ENCODE results near the gene MRPS10.

The MRPS10 gene

GRCh38 chr6:42260396-42260888 is 42.8 kb upstream of the MRPS10 start:
- TF ChIP-seq, protein P1, sequence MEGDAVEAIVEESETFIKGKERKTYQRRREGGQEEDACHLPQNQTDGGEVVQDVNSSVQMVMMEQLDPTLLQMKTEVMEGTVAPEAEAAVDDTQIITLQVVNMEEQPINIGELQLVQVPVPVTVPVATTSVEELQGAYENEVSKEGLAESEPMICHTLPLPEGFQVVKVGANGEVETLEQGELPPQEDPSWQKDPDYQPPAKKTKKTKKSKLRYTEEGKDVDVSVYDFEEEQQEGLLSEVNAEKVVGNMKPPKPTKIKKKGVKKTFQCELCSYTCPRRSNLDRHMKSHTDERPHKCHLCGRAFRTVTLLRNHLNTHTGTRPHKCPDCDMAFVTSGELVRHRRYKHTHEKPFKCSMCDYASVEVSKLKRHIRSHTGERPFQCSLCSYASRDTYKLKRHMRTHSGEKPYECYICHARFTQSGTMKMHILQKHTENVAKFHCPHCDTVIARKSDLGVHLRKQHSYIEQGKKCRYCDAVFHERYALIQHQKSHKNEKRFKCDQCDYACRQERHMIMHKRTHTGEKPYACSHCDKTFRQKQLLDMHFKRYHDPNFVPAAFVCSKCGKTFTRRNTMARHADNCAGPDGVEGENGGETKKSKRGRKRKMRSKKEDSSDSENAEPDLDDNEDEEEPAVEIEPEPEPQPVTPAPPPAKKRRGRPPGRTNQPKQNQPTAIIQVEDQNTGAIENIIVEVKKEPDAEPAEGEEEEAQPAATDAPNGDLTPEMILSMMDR (IDR thresholded peaks at IDR 0.05; ENCODE audit: low read depth, low read length), result no peak
- no peak for DNase-seq (ENCODE audit: extremely low read depth, low read depth)

DNA sequence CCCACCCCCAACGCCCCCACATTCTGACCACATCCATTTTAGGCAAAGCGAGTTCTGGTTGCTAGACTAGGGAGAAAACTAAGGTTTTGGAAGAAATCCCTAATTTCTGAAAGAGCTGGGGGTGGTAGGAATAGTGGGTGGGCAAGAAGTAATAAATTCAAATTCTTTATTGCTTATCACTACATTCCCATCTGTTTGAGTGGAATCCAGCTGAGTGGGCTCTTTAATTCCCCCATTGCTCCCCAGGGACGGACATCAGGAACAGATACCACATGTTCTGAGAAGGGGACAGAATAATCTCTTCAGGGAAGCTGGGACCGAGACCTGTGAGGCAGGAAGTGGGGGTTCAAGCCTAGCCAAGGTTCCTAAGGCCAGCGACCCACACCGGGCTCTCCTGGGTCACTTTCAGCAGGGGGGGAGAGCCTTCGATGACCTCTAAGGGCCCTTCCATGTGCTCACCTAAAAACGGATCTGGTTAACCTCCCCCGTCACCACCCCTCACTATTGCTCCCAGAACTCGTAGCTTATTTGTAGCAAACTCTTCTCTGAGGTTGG is 42.3 kb upstream of the MRPS10 start:
- DNase-seq (ENCODE audit: extremely low read depth, low read depth), result no peak
- TF ChIP-seq, protein P1 (IDR thresholded peaks at IDR 0.05; ENCODE audit: low read depth, low read length), result no peak

- TF ChIP-seq, protein P1 (IDR thresholded peaks at IDR 0.05; ENCODE audit: low read depth, low read length), result no peak
- DNase-seq (ENCODE audit: extremely low read depth, low read depth), result no peak
These were observed 41.6 kb upstream of the MRPS10 start for GRCh38 chr6:42259286-42259685.

DNA sequence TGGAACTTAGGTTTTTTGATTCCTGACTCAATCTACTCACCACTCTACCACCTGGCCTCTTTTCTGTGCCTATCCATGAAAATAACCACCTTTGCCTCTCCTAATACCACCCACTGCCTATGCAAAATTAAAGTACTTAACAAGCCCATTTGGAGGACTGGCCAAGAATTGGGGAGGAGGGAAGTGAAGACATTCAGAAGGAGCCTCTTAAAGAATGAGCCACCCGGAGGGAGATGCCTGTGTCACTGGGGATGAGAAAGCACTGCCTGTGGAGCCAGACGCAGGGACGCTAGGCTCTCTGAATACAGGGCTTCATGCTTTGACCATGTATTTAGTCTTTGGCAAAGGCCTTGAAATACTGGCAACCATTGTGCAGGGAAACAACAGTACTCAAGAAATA is 40.0 kb upstream of the MRPS10 start:
- no peak for DNase-seq (ENCODE audit: extremely low read depth, low read depth)
- TF ChIP-seq, protein P1 (IDR thresholded peaks at IDR 0.05; ENCODE audit: low read depth, low read length), result no peak

- TF ChIP-seq, protein P1 (IDR thresholded peaks at IDR 0.05; ENCODE audit: low read depth, low read length), result no peak
- no peak for DNase-seq (ENCODE audit: extremely low read depth, low read depth)
These were observed 39.4 kb upstream of the MRPS10 start for GRCh38 chr6:42257063-42257462.

DNA sequence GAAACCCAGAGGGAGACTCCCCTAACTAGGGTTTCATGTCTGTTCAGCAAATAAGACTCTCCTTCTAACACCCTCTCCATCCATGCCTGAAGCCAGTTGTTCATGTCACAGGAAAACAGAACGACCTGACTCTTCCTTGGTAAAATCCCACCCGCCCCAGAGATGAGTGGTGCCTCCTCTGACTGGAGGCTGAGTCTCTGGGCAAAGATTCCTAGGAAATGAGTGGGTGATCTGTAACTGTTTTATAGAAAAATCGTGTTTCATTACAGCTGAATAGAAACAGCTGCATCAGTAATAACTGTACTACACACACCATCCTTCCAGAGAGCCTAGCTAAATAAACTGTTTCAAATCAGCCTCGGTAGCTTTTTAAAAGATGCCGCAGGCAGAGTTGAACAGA is 37.4 kb upstream of the MRPS10 start:
- TF ChIP-seq, protein P1 (IDR thresholded peaks at IDR 0.05; ENCODE audit: low read depth, low read length), result no peak
- DNase-seq (ENCODE audit: extremely low read depth, low read depth), result no peak

DNA sequence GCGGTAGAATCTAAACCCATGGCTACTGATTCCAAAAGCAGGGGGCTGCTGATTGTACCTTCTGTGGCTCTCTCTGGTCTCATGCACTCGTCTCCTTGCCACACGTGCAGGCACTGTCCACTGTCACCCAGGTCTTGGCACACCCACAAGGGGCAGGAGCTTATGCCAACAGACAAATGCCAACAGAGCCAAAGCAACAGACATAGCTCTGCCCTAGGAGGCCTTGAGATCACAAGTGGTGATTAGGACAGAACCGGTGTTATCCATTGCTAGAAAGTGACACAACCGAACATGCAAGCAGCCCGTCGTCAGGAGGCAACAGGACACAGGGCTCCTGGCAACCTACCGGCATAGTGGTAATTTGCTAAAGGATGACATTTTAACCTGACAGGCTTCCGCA is 36.8 kb upstream of the MRPS10 start:
- TF ChIP-seq, protein P1 (IDR thresholded peaks at IDR 0.05; ENCODE audit: low read depth, low read length), result no peak
- no peak for DNase-seq (ENCODE audit: extremely low read depth, low read depth)
